C4-2B (cell line): Measurements from ENCODE around the gene PFN3.

Source experiments
- H3K27ac ChIP-seq: fragments of 450-650 bp; 2 replicates; pipeline ENCODE4 v1.5.1; 2017
- CTCF ChIP-seq: fragments of 450-650 bp; conservative IDR thresholded peaks from 2 replicates; pipeline ENCODE4 v1.5.1; 2017; ENCODE audit warnings: mild to moderate bottlenecking
- ZFX ChIP-seq: fragments of 450-650 bp; IDR thresholded peaks from 2 replicates; pipeline ENCODE4 v1.6.1; 2017

Gene PFN3

GRCh38 chr5:177385720-177386119, 14.7 kb downstream of the PFN3 start:
- TF ChIP-seq CTCF, result no peak
- no peak for TF ChIP-seq ZFX
- H3K27ac ChIP-seq, result no peak overlapping the region

GRCh38 chr5:177384134-177384533, 16.3 kb downstream of the PFN3 start, which contains the start of gene SLC34A1:
Gene SLC34A1, plus strand, starts transcription at chr5:177384434. Its CDS starts 1,308 bp downstream, at chr5:177385742.
- TF ChIP-seq ZFX, result no peak
- TF ChIP-seq CTCF, result no peak
- H3K27ac ChIP-seq, result no peak within 1 kb of the TSS

- TF ChIP-seq ZFX (no peak), CTCF (no peak)
- no peak overlapping the region for H3K27ac ChIP-seq
Measured at GRCh38 chr5:177383181-177383580, 17.3 kb downstream of the PFN3 start.

GRCh38 chr5:177382423-177383029, 17.9 kb downstream of the PFN3 start:
- H3K27ac ChIP-seq, result no peak overlapping the region
- no peak for TF ChIP-seq ZFX
- TF ChIP-seq CTCF, result no peak; the same call in 1 of the 2 replicates

- no peak overlapping the region for H3K27ac ChIP-seq
- TF ChIP-seq CTCF (no peak), ZFX (no peak)
Measured at GRCh38 chr5:177380805-177381126, 19.7 kb downstream of the PFN3 start.

GRCh38 chr5:177378884-177379883, 21.3 kb downstream of the PFN3 start:
- H3K27ac ChIP-seq, result no peak overlapping the region
- TF ChIP-seq ZFX, result no peak
- TF ChIP-seq CTCF, result no peak
